Left kidney (tissue), 2 donors: ENCODE results near the gene DENND2D. TPM values are rescaled to one million over a fixed set of nuclear protein-coding genes. Genes with fewer than 3 reads are reported as not detected.
A peak's percentile ranks its signal among the peaks of the same experiment; 100 is the strongest.

Experiments
- DNase-seq: peaks from one replicate; pipeline ENCODE4 v3.0.0-alpha.2; 2013
- polyA plus RNA-seq: library from polyadenylated mRNA; unstranded; fragments of 120-200 nt; gene quantifications from one replicate; pipeline ENCODE4 v1.2.1, GENCODE V29; 2013; ENCODE audit not compliant: insufficient read length

The DENND2D gene
- polyA plus RNA-seq, 1 donor, result 18.9 TPM

DNA sequence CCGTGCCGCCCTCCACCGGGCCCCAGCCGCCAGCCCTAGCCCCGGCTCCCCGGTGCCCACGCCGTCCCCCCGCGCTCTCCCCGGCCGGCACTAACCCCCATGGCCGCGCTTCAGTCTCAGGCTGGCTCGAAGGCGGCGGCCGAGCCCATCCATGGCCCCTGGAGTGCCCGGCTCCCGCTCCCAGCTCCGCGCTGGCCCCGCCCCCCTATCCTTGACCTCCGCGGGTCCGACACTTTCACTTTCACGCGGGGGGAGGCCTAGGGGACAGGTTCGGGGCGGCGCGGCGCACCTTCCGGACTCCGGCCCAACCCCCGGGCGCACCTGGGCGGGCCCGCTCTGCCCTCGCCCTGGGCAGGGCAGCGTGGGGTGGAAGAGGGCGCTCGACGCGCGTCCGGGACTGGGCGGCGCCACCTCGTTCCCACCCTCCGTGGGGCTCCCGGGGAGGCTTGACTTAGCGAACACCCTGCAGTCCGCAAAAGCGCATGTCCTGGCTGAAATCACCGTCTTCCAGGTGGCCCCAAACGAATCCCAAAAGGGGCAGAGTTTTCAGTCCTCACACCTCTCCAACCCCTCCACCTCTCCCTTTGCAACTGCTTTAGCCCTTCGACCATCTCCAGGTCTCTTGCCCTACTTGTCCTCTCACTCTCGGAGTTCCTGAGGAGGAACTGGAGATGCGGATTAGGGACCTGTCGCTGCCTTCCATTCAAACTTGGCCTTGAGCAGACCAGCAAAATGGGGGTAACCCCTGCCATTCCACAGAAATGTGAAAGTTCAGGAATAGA lies 3.9 kb upstream of the DENND2D start:
- DNase-seq, result no peak

DNA sequence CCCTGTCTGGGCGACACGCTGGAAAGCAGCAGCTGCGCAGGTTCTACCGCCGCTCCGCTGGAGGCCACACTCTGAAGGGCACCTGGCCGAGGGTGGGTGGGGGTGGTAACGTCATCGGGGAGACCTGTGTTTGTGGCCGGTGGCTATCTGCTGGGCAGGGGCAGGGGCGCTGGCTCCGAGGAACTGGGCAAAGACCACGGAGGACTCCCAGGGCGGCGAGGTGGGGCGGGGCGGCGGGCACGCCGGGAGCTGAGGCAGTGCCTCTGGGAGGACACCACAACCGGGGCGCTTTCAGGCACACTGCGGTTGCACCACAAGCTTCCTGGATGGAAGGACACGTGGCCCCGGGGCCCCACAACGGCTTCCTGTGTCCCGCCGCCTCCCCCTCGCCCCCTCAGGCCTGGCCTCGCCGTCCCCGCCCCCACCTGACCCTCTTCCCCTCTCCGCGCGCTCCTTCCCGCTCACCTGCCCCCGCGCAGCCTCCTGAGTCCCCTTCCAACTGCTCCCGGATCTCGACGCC lies 3.3 kb upstream of the DENND2D start:
- peak; percentile 17 for DNase-seq

- no peak for DNase-seq
These were observed 2.5 kb upstream of the DENND2D start for GRCh38 chr1:111202707-111203623.

GRCh38 chr1:111202366-111202706 lies 1.9 kb upstream of the DENND2D start:
- no peak for DNase-seq

- no peak for DNase-seq
These were observed 1.0 kb upstream of the DENND2D start for GRCh38 chr1:111201275-111202090.

DNA sequence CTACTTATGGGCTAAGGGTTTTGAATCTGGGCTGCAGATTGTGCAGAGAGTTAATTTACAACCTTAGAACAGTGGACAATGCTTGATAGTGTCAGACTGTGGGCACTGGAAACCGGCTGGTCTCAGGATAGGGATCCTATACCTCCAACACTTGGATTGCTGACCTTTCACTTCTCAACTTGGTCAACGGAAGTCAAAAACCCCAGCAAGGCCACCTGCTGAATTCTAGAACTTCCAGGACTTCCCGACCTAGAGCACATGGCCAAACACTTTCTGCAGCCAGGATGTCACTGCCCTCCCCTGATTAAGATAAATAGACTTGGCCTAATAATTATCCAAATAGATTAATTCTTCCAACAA lies 336 bp upstream of the DENND2D start:
- DNase-seq, result no peak

DNA sequence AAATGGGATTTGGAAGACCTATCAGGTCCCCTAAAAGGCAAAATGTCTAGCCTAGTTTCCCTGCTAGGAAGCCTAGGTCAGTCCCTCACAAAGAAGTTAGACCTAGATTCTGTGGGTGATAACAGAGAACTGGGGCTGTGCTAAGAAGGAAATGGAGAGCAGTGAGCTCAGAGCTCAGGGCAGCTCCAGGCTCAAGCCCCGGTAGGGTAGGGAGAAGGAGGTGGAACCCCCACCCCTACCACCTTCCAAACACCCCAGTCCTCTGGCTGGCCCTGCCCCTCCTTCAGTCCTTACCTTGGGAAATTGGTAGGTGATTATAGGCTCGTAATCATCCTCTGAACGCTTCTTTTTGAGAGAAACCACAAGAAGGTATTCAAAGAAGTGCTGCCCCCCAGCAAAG lies 1.1 kb downstream of the DENND2D start:
- no peak for DNase-seq

DNA sequence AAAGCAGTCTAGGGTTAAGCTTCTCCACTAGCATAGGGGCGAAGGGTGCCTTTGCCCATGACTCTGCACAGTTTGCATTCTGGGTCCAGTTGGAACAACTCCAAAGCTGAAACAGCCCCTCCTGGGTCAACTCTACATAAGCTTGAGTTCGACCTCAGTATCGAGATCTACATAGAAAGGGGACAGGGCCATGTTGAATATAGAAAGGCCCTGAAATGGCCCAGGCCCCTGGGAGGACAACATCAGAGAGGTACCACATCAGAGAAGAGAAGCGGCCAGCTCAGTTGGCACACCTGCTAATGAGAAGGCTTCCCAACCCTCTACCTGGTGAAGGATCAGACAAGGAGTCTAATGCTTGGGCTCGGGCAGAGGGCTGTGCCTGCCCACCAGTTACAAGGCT lies 1.6 kb downstream of the DENND2D start:
- no peak for DNase-seq

- no peak for DNase-seq
These were observed 2.7 kb downstream of the DENND2D start for GRCh38 chr1:111197598-111198284.

- DNase-seq, result no peak
These were observed 4.2 kb downstream of the DENND2D start for GRCh38 chr1:111196213-111196612.

DNA sequence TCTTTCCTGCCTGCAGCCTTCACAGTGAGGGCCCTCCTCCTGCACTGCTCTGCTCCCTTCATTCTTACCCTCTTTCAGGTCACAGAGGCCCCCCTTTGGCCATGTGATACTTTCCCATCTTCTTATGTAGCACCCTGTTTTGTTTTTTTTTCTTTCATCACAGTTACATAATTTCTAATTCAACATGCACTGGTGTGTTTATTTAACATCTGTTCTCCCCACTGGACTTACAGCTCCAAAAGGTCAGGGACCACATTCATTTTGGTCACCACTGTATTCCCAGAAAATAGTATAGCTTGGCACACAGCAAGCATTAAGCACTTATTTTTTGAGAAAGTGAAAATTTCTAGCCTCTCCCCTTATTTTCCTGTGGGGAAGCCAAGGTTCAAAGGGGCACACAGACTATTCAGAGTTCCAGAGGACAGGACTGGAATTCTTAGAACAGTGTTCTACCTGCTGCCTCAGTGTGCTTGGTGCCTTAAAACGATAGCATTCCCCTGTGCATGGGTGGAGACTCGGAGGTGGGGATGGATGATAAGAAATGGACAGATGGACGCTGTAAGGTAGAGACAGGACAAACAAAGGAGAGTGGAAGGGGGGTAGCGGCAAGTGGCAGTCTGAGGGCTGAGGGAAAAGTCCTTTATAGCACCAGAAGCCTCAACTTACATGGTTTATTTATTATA lies 5.3 kb downstream of the DENND2D start:
- no peak for DNase-seq

DNA sequence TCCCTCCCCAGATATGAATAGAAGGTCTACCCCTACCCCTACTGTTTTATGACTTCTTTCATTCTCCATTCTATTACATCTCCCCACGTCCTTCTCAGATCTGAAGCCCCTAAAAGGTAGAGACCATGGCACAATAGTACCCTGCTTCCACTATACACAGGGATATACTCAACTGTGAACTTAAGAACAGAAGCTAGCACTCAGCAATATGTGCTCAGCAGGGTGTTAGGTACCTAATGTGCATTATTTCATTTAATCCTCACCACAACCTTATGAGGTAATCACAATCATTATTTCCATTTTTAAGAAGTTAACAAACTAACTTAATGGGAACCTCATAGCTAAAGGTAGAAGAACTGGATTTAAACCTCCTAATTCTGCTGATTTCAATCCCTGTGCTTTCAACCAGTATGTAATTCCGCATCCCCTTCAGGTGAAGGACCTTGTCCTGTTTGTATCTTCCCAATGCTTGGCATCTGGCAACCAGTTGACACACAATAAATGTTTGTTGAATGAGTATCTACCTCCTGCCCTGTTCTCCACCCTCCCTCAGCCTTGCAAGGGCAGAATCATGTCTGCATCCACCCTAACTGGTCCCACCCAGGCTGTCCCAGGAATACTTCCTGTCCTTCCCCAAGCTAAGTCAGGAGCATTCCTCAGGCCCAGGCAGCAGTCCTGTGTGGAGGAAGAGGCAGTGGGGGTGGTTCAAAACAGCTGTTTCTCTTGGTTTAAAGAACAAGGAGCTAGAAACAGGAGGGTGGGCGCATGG lies 6.5 kb downstream of the DENND2D start:
- DNase-seq, result no peak

DNA sequence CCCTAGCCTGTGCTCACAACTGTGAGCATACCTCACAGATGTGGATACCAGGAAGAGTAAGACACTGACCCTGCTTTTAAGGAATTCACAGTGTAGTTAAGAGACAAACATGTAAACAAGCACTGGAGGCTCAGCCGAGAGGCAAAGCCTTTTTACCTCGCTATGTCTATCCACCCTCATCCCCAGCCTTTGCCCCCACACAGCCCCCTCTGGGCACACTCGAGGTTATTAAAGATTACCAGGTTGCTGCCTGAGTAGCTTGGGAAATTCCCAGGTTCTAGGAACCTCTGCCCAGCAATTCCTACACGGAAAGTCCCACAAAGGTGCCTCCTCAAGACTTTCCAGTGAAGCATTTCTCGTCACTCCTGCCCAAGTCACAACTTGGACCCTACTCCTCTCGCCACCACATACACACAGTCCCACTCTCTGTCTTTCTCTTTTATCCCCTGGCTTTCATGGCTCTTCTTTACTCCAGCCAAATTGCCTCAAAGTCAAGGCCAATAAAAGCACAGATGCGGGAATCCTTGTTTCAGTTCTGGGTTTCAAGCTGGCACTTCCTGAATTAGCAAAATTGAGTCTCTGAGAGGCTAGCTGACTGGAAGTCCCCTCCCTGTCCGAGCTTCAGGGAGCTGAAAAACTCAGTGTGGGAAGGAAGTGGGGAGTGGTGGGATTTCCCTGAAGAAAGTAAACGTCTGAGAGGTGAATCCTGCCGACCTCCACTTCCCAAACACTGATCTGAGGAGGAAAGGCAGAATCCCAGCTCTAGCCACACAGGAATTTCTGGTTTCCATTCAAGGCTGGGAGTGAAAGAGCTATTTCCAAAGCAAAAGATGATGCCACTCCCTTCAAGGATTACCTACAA lies 7.6 kb downstream of the DENND2D start:
- DNase-seq, result no peak

DNA sequence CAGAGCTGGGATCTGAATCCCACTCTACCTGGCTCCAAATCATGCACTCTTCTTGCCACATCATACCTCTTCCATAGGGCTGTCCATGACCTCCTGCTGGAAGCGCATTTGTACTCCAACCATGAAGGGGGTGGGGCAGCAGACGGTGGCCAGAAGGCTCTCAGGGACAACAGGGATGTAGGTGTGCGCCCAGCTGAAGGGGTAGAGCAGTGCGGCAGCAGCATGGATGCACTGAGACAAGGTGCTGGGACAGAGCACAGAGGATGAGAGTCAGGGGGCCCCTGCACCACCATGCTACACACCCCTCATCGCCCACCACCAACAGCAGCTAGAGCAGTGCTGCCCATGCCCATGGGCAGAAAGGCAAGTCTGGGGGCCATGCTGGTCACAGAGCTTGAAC lies 8.4 kb downstream of the DENND2D start:
- no peak for DNase-seq

- DNase-seq, result no peak
These were observed 8.9 kb downstream of the DENND2D start for GRCh38 chr1:111191496-111191895.

GRCh38 chr1:111190931-111191451 lies 9.5 kb downstream of the DENND2D start:
- DNase-seq, result no peak

GRCh38 chr1:111184663-111185062 lies 15.8 kb downstream of the DENND2D start:
- no peak for DNase-seq

GRCh38 chr1:111183308-111184069 lies 17.0 kb downstream of the DENND2D start:
- no peak for DNase-seq
